PC-3 (cell line): ENCODE data around the gene SERPINA6.

Source experiments
- CTCF ChIP-seq: fragments of 300-600 bp; sonication (generic); conservative IDR thresholded peaks from 2 replicates; pipeline ENCODE4 v1.5.1; 2017; ENCODE audit warnings: antibody characterized with exemption, low read depth, mild to moderate bottlenecking, low read length
- EZH2 ChIP-seq: fragments of 300-600 bp; sonication (generic); IDR thresholded peaks from one replicate; pipeline ENCODE4 v1.6.1; 2017; ENCODE audit warnings: antibody characterized with exemption, mild to moderate bottlenecking, low read length; ENCODE audit not compliant: unreplicated experiment

DNA sequence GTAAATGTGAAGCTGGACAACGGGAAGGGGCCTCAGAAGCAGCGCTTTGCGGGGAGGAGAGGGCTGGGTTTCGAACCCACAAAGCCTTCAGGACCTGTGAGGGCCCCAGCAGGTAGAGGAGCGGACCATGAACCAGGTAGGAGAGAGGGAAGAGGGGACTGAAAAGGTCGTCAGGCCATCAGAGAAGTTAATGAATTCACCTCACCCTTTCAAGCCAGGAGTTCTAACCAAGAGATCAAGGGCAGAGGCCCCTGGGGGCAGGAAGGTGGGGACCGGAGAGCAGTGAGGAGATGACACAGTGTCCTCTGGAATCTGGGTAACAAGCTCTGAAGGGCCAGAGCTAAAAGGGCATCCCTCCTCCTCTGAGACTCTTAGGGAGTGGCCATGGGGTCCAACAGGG lies 45.8 kb upstream of the SERPINA6 start:
- TF ChIP-seq EZH2 (no peak), CTCF (no peak)
